NT2/D1 (cell line): ENCODE results near the gene PRPF39.

Experiments
- DNase-seq: peaks from one replicate; pipeline ENCODE4 v3.0.0-alpha.2; 2011; ENCODE audit warnings: low read depth, low spot score
- H3K27me3 ChIP-seq: 2 replicates; pipeline ENCODE4 v1.6.0; 2011; ENCODE audit warnings: mild to moderate bottlenecking; ENCODE audit not compliant: insufficient read length, insufficient read depth
- H3K36me3 ChIP-seq: 2 replicates; pipeline ENCODE4 v1.6.1; 2011; ENCODE audit warnings: mild to moderate bottlenecking, low read length, mixed read lengths; ENCODE audit not compliant: insufficient read depth, insufficient read length
- H3K4me1 ChIP-seq: 2 replicates; pipeline ENCODE4 v1.5.1; 2011; ENCODE audit not compliant: insufficient read depth, insufficient read length
- H3K4me3 ChIP-seq: 2 replicates; pipeline ENCODE4 v1.5.1; 2011; ENCODE audit warnings: low read depth; ENCODE audit not compliant: insufficient read length
- H3K9ac ChIP-seq: 2 replicates; pipeline ENCODE4 v1.6.0; 2011; ENCODE audit warnings: low read depth; ENCODE audit not compliant: insufficient read length
- H3K9me3 ChIP-seq: 2 replicates; pipeline ENCODE4 v1.5.1; 2011; ENCODE audit warnings: mild to moderate bottlenecking, low read length; ENCODE audit not compliant: insufficient read depth
- SUZ12 ChIP-seq: IDR thresholded peaks from 2 replicates; pipeline ENCODE4 v1.6.1; 2011; ENCODE audit not compliant: insufficient read length, insufficient read depth; ENCODE audit errors: extremely low read depth
- YY1 ChIP-seq: IDR thresholded peaks from 2 replicates; pipeline ENCODE4 v1.6.1; 2011; ENCODE audit not compliant: insufficient read length, insufficient read depth
- ZNF274 ChIP-seq: IDR thresholded peaks from 2 replicates; pipeline ENCODE4 v1.6.1; 2011; ENCODE audit warnings: mild to moderate bottlenecking, low read depth, low read length

The PRPF39 gene

DNA sequence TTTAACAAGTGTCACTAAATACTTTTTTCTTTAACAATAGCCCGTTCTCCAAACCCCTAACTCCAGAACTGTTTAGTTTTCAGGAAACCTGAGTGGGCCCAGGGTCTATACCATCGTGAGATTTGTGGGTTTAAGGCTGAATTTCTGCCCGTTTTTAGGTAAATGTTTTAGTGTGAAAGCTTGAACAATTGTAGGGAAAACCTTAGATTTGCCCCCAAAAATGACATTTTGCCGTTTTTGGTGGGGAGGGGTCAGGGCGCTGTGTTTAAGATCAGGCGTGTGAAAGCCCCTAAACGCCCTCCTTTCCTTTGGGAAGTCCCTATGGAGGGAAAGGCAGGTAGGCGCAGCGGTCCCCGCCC, 320 bp upstream of the PRPF39 start:
- no peak for DNase-seq
- H3K9ac ChIP-seq = no peak overlapping the region
- no peaks in the 10 kb centered on the region for H3K4me1 ChIP-seq
- no peaks in the 10 kb centered on the region for H3K9me3 ChIP-seq
- TF ChIP-seq YY1 (no peak), ZNF274 (no peak), SUZ12 (no peak)
- peaks cover 2% of the 10 kb centered on the region for H3K36me3 ChIP-seq
- H3K27me3 ChIP-seq = no peaks in the 10 kb centered on the region
- no peak overlapping the region for H3K4me3 ChIP-seq

DNA sequence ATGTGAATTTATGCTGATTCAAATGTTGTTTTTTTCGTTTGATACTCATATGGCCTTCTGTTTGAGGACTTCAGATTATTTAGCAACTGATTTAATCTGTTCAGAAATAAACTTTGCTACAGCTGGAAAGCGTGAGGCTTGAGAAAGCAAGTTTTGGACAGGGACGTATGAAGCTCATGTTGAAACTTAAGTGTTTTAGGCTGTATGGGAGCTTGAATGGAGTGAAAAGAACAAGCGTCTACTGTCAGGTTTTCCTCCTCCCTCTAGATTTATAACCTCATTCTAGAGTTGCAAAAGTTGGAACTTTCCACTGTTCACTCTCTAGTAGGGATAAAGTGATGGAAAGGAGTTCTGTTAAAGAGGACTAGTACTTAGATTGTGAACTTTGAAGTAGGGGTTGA, 1.0 kb downstream of the PRPF39 start:
- H3K9me3 ChIP-seq = no peaks in the 10 kb centered on the region
- no peak for DNase-seq
- H3K9ac ChIP-seq = peak overlapping the region; percentile 93
- H3K4me1 ChIP-seq = no peaks in the 10 kb centered on the region
- TF ChIP-seq SUZ12 = no peak
- TF ChIP-seq YY1 = no peak
- TF ChIP-seq ZNF274 = no peak
- H3K4me3 ChIP-seq = peak overlapping the region; percentile 70
- no peaks in the 10 kb centered on the region for H3K27me3 ChIP-seq
- H3K36me3 ChIP-seq = peaks cover 2% of the 10 kb centered on the region

DNA sequence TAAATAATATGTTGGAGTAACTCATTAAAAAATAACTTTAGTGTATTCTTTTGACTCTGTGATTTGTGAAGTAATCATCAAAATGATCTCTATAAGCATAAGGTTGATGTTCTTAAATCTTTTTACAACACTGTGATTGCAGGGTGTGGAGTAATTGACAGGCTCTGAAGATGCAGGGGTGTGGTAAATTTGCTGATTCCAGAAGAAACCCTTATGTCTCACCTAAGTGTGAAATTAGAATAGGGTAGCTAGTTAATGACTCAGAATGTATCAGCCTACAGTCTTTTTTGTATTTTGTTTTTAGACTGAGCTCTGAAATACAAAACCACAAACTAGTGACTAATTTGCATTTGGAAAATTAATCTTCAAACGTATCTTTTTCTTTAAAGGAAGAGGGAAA, 5.9 kb downstream of the PRPF39 start:
- H3K4me3 ChIP-seq = no peak overlapping the region
- no peak for DNase-seq
- H3K9me3 ChIP-seq = no peaks in the 10 kb centered on the region
- peaks cover 17% of the 10 kb centered on the region for H3K36me3 ChIP-seq
- H3K4me1 ChIP-seq = no peaks in the 10 kb centered on the region
- no peak overlapping the region for H3K9ac ChIP-seq
- TF ChIP-seq SUZ12 = no peak
- TF ChIP-seq YY1 = no peak
- no peak for TF ChIP-seq ZNF274
- no peaks in the 10 kb centered on the region for H3K27me3 ChIP-seq

DNA sequence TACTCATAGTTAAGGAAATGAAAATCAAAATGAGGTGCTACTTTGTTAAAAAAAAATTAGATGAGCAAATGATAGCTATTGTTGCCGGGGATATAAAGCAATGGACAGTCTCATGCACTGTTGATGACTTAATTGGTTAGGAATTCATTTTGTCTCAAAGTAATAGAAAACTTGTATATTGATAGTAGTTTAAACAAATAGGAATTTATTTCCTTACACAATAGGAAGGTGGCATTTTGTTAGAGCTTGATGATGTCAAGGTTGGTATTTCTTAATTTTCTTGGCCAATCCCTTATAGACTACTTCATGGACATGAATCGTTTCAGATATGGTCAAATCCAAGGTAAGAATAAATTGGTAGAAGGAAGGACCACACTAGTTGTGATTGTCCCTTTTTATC, 7.8 kb downstream of the PRPF39 start:
- Histone ChIP-seq H3K4me3 (no peak overlapping the region), H3K9me3 (no peaks in the 10 kb centered on the region), H3K9ac (no peak overlapping the region), H3K36me3 (peaks cover 32% of the 10 kb centered on the region), H3K4me1 (no peaks in the 10 kb centered on the region), H3K27me3 (no peaks in the 10 kb centered on the region)
- no peak for DNase-seq
- TF ChIP-seq SUZ12 (no peak), YY1 (no peak), ZNF274 (no peak)

DNA sequence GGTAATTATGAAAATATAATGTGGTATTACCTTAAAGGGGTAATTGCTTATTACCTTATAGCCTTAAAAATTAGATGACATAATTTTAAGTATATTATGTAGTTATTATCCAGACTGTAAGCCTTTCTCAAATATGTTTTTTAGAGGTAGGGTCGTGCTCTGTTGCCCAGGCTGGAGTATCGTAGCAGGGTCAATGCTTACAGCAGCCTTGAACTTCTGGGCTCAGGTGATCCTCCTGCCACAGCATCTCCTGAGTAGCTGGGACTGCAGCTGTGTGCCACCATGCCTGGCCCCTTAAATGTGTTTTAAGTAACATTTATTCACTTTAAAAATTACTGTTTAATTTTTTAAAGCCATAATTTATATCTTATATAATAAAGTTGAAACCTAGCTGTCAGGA, 10.4 kb downstream of the PRPF39 start:
- H3K9ac ChIP-seq = no peak overlapping the region
- no peaks in the 10 kb centered on the region for H3K4me1 ChIP-seq
- H3K9me3 ChIP-seq = no peaks in the 10 kb centered on the region
- DNase-seq = no peak
- no peak overlapping the region for H3K4me3 ChIP-seq
- H3K36me3 ChIP-seq = peaks cover 46% of the 10 kb centered on the region
- TF ChIP-seq SUZ12 = no peak
- no peak for TF ChIP-seq ZNF274
- no peak for TF ChIP-seq YY1
- no peaks in the 10 kb centered on the region for H3K27me3 ChIP-seq

DNA sequence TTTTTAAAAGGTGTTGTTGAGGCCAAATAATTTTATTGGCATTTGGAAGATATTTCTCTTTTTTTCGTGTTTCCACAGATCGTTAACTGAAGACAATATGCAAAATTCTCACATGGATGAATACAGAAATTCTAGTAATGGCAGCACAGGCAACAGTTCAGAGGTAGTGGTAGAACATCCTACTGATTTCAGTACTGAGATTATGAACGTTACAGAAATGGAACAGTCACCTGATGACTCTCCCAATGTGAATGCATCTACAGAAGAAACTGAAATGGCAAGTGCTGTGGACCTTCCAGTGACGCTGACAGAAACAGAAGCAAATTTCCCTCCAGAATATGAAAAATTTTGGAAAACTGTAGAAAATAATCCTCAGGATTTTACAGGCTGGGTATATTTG, 11.2 kb downstream of the PRPF39 start:
- DNase-seq = no peak
- peaks cover 51% of the 10 kb centered on the region for H3K36me3 ChIP-seq

DNA sequence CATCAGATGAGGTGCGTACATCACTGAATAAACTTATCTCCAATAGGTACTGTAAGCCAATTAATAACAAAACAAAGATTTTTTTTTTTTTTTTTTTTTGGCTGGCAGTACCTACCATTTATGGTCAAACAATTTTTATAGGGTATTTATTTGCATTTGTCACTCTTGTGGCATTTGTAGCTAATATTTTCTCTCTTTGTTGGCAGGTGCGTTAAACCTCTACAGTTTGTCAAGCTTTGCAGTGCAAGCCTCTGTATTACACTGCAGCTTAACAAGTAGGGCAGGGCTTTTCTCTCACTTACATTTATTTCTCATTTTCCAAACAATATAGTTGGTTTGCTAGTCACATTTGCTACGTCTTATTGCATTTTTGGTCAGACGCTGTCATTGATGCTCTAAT, 12.3 kb downstream of the PRPF39 start:
- H3K36me3 ChIP-seq = peaks cover 55% of the 10 kb centered on the region

More for the DNA sequence above, 11.2 kb downstream of the PRPF39 start:
- no peaks in the 10 kb centered on the region for H3K9me3 ChIP-seq
- no peaks in the 10 kb centered on the region for H3K4me1 ChIP-seq
- TF ChIP-seq SUZ12 = no peak
- TF ChIP-seq ZNF274 = no peak
- TF ChIP-seq YY1 = no peak
- H3K9ac ChIP-seq = no peak overlapping the region
- H3K4me3 ChIP-seq = no peak overlapping the region
- H3K27me3 ChIP-seq = no peaks in the 10 kb centered on the region

More for the DNA sequence above, 12.3 kb downstream of the PRPF39 start:
- H3K4me1 ChIP-seq = no peaks in the 10 kb centered on the region
- no peaks in the 10 kb centered on the region for H3K9me3 ChIP-seq
- H3K4me3 ChIP-seq = no peak overlapping the region
- H3K9ac ChIP-seq = no peak overlapping the region
- DNase-seq = no peak
- no peak for TF ChIP-seq SUZ12
- no peak for TF ChIP-seq ZNF274
- no peak for TF ChIP-seq YY1
- no peaks in the 10 kb centered on the region for H3K27me3 ChIP-seq
